H1 (cell line): Measurements from ENCODE around the gene GRIP1. TPM values are rescaled to one million over a fixed set of nuclear protein-coding genes. Genes with fewer than 3 reads are reported as not detected.

ENCODE experiments used
- ASH2L ChIP-seq: fragments of 200-600, 300-600 bp; sonication (generic); IDR thresholded peaks from one replicate; pipeline ENCODE4 v1.7.1; 2017; ENCODE audit warnings: low read length
- CHD7 ChIP-seq: fragments of 300-600 bp; sonication (generic); IDR thresholded peaks from 2 replicates; pipeline ENCODE4 v1.7.1; 2012; ENCODE audit warnings: low read length, moderate library complexity, mild to moderate bottlenecking, inconsistent platforms; ENCODE audit not compliant: insufficient replicate concordance
- NRF1 ChIP-seq: IDR thresholded peaks from 2 replicates; pipeline ENCODE4 v1.6.1; 2011; ENCODE audit warnings: mild to moderate bottlenecking, low read depth, low read length, improper control_type of control experiment
- RNF2 ChIP-seq: fragments of 200-900, 300-1000 bp; sonication (generic); IDR thresholded peaks from 2 replicates; pipeline ENCODE4 v1.7.1; 2016; ENCODE audit warnings: borderline replicate concordance, low read depth, mild to moderate bottlenecking, antibody characterized with exemption, low read length; ENCODE audit not compliant: poor library complexity, severe bottlenecking; ENCODE audit errors: missing control alignments
- SIRT6 ChIP-seq: IDR thresholded peaks from one replicate; pipeline ENCODE4 v1.7.1; 2012; ENCODE audit warnings: low read length, inconsistent platforms
- SP1 ChIP-seq: IDR thresholded peaks from 2 replicates; pipeline ENCODE4 v1.6.1; 2011; ENCODE audit warnings: low read depth, low read length
- polyA plus RNA-seq, 7 experiments: library from polyadenylated mRNA; depleted of rRNA in 3 of 7; stranded (reverse) in 5 of 7; unstranded in 2 of 7; fragments of >200 nt in 5 of 7; fragments of 200-250 nt in 2 of 7; gene quantifications; 1 replicate in 5 of 7; 2 replicates in 1 of 7; 4 replicates in 1 of 7; pipeline versions ENCODE4 v1.2.1 to v1.2.3, GENCODE V29; 2011 to 2013; ENCODE audit warnings: missing spikeins in 2 of 7, mixed read lengths in 2 of 7
- total RNA-seq: library from RNA; stranded (reverse); fragmentation: NEBNext Ultra II Directional; extraction: Animal tissue kit (Norgen Biotek cat#: 25700); gene quantifications from 2 replicates; pipeline ENCODE4 v1.2.1, GENCODE V29; 2021
- TF ChIP-seq, protein P1 (sequence below): IDR thresholded peaks from 2 replicates; pipeline ENCODE4 v1.6.1; 2012; ENCODE audit warnings: inconsistent platforms

GRIP1 gene
- total and polyA plus RNA-seq, 2 of the 8 experiments (the other 6 are each of a cell fraction or from before 2014, with no cell fraction given): 4.5 to 27.3 TPM

GRCh38 chr12:66552716-66553115 lies 126.2 kb downstream of the GRIP1 start (continued):
- TF ChIP-seq CHD7 (no peak), ASH2L (no peak), SP1 (no peak), RNF2 (no peak), NRF1 (no peak), SIRT6 (no peak)
- TF ChIP-seq, protein P1, sequence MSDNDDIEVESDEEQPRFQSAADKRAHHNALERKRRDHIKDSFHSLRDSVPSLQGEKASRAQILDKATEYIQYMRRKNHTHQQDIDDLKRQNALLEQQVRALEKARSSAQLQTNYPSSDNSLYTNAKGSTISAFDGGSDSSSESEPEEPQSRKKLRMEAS: no peak
- TF ChIP-seq, all 59 proteins: peak for 0
